ENCODE measurements around the gene UBE2QL1. TPM values are rescaled to one million over a fixed set of nuclear protein-coding genes. Genes with fewer than 3 reads are reported as not detected.

Gene UBE2QL1, protein sequence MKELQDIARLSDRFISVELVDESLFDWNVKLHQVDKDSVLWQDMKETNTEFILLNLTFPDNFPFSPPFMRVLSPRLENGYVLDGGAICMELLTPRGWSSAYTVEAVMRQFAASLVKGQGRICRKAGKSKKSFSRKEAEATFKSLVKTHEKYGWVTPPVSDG
- 1 to 10 TPM in 2 of 4 donors, under 1 TPM in 2; 0.72 to 5.0 (median 2.4) TPM for total RNA-seq

GRCh38 chr5:6448622-6449464 is at the start of gene UBE2QL1:
UBE2QL1 (plus strand) TSS chr5:6448859; CDS start chr5:6448894, 35 bp downstream.
- no peak for TF ChIP-seq CTCF (IDR thresholded peaks at IDR 0.05)
- ATAC-seq (ENCODE audit: low FRiP score) (peak; percentile 39), DNase-seq (ENCODE audit: low spot score) (no peak)

DNA sequence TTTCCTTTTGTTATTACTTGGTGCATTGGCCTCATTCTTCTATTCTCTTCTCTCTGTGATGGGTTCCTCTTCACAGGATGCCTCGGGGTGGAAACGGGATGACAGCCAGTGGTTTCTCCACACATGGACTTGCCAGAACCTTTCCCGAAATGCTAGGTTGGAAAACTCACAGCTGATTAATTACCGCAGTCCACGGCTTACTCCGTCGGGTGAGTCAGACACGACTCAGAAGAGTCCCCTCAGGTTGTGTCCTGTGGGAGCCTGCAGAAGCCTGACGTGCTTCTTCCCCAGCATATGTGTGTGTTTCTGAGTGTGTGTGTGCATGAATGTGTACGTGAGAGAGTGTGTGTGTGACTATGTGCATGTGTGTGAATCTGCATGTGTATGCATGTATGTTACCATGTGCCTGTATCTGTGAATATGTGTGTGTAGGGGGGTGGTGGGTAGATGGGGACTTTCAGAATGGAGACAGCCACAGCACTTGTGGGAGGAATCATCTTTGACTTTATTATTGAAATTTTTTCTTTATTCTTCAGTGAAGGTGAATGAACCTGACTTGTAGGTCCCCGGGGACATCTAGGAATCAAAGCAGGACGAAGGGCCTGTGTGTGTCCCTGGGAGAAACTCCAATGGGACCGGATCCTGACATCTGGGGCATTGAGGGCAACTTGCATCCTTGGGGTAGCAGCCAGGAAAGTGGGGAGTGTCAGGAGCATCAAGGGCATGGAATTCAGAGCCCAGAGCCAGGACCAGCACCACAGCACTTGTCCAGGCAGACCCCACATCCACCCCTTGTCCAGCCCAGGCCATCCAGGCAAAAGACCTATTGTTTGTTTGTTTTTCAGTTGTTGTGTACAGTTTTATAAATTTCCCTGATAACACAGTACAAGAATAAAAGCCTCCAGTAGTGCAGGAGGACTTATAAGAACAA is 48.4 kb upstream of the UBE2QL1 start:
- ATAC-seq (ENCODE audit: low FRiP score) (no peak), DNase-seq (ENCODE audit: low spot score) (no peak)
- no peak for TF ChIP-seq CTCF (IDR thresholded peaks at IDR 0.05)

- ATAC-seq (ENCODE audit: low FRiP score) (no peak), DNase-seq (ENCODE audit: low spot score) (no peak)
- no peak for TF ChIP-seq CTCF (IDR thresholded peaks at IDR 0.05)
Observed at GRCh38 chr5:6401410-6401809, 47.2 kb upstream of the UBE2QL1 start.

- DNase-seq (ENCODE audit: low spot score), result no peak
- TF ChIP-seq CTCF (IDR thresholded peaks at IDR 0.05), result no peak
- no peak for ATAC-seq (ENCODE audit: low FRiP score)
Observed at GRCh38 chr5:6402939-6403338, 45.7 kb upstream of the UBE2QL1 start.

- DNase-seq (ENCODE audit: low spot score), result no peak
- no peak for ATAC-seq (ENCODE audit: low FRiP score)
- no peak for TF ChIP-seq CTCF (IDR thresholded peaks at IDR 0.05)
Observed at GRCh38 chr5:6403416-6403815, 45.2 kb upstream of the UBE2QL1 start.

DNA sequence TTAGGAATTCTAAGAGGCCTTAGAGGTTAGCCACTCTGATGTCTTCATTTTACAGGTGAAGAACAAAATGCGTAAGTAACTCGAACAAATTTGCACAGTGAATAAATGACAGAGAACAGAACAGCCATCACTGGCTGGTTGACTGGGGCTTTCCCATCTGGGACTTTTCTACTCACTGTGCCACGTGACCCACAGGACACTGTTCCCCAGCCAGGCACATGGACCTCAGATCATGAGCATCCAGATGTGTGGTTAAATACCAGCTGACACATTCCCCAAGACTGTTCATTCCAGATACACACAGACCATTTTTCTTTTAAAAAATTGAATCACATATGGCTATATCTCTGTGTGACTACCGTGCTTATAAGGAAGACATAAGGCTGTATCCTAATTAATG is 44.5 kb upstream of the UBE2QL1 start:
- ATAC-seq (ENCODE audit: low FRiP score) (no peak), DNase-seq (ENCODE audit: low spot score) (no peak)
- TF ChIP-seq CTCF (IDR thresholded peaks at IDR 0.05), result no peak
